Measurements from ENCODE around the gene GRB10. TPM values are rescaled to one million over a fixed set of nuclear protein-coding genes. Genes with fewer than 3 reads are reported as not detected.

The GRB10 gene
- total RNA-seq, 4 donors from 2014 or later: 54.0 to 69.1 (median 61.6) TPM

- intact Hi-C loops (cut with DNase I): no loop called here
- Histone ChIP-seq H3K9me3 (no peaks in the 10 kb centered on the region), H3K36me3 (peaks cover 0 to 26% (median 11%) of the 10 kb centered on the region in 4 donors), H3K4me1 (peaks cover 17 to 44% (median 41%) of the 10 kb centered on the region in 4 donors), H3K27me3 (no peaks in the 10 kb centered on the region), H3K4me3 (no peak overlapping the region), H3K27ac (replicated peaks in 1 of 4) (no peak overlapping the region)
- no peak for DNase-seq (ENCODE audit: extremely low spot score)
- 81% methylated on average over 6 of the region's 6 CpGs for WGBS
- no peak for TF ChIP-seq EP300 (IDR thresholded peaks at IDR 0.05)
- no peak for TF ChIP-seq POLR2A (IDR thresholded peaks at IDR 0.05; ENCODE audit: low read depth)
- TF ChIP-seq POLR2AphosphoS5 (IDR thresholded peaks at IDR 0.05): no peak
- no peak for TF ChIP-seq CTCF (IDR thresholded peaks at IDR 0.05)
These were observed 79.0 kb downstream of the GRB10 start for GRCh38 chr7:50703654-50704053.

GRCh38 chr7:50699143-50699542 lies 83.6 kb downstream of the GRB10 start:
- H3K36me3 ChIP-seq: peaks cover 0 to 33% (median 14%) of the 10 kb centered on the region in 4 donors
- H3K27me3 ChIP-seq: no peaks in the 10 kb centered on the region
- H3K27ac ChIP-seq (replicated peaks in 1 of 4): no peak overlapping the region
- DNase-seq (ENCODE audit: extremely low spot score): no peak
- H3K4me1 ChIP-seq: peaks cover 3 to 35% (median 26%) of the 10 kb centered on the region in 4 donors
- intact Hi-C loops (cut with DNase I): no loop called here
- TF ChIP-seq POLR2AphosphoS5 (IDR thresholded peaks at IDR 0.05) (no peak), CTCF (IDR thresholded peaks at IDR 0.05) (no peak), POLR2A (IDR thresholded peaks at IDR 0.05; ENCODE audit: low read depth) (no peak), EP300 (IDR thresholded peaks at IDR 0.05) (no peak)
- no peak overlapping the region for H3K4me3 ChIP-seq
- H3K9me3 ChIP-seq: no peaks in the 10 kb centered on the region

- intact Hi-C loops (cut with DNase I): no loop called here
- Histone ChIP-seq H3K9me3 (no peaks in the 10 kb centered on the region), H3K27ac (replicated peaks in 1 of 4) (peak overlapping the region in 1 of 4 donors; percentile 52), H3K4me3 (no peak overlapping the region), H3K27me3 (no peaks in the 10 kb centered on the region), H3K36me3 (peaks cover 0 to 23% (median 14%) of the 10 kb centered on the region in 4 donors), H3K4me1 (peaks cover 13 to 47% (median 32%) of the 10 kb centered on the region in 4 donors)
- WGBS: 83% methylated on average over 1 of the region's 1 CpG
- no peak for TF ChIP-seq EP300 (IDR thresholded peaks at IDR 0.05)
- no peak for TF ChIP-seq CTCF (IDR thresholded peaks at IDR 0.05)
- no peak for TF ChIP-seq POLR2A (IDR thresholded peaks at IDR 0.05; ENCODE audit: low read depth)
- TF ChIP-seq POLR2AphosphoS5 (IDR thresholded peaks at IDR 0.05): no peak
- DNase-seq (ENCODE audit: extremely low spot score): no peak
These were observed 84.9 kb downstream of the GRB10 start for GRCh38 chr7:50697748-50698147.

GRCh38 chr7:50696810-50697582 lies 85.7 kb downstream of the GRB10 start:
- no peak for DNase-seq (ENCODE audit: extremely low spot score)
- peak overlapping the region in 1 of 4 donors; percentile 52 for H3K27ac ChIP-seq (replicated peaks in 1 of 4)
- intact Hi-C loops (cut with DNase I): no loop called here

More at GRCh38 chr7:50696810-50697582, 85.7 kb downstream of the GRB10 start:
- H3K36me3 ChIP-seq: peaks cover 0 to 17% (median 8%) of the 10 kb centered on the region in 4 donors
- no peak for TF ChIP-seq POLR2A (IDR thresholded peaks at IDR 0.05; ENCODE audit: low read depth)
- peak; percentile 24 to 52 (median 40) for TF ChIP-seq CTCF (IDR thresholded peaks at IDR 0.05)
- TF ChIP-seq POLR2AphosphoS5 (IDR thresholded peaks at IDR 0.05): no peak
- no peaks in the 10 kb centered on the region for H3K9me3 ChIP-seq
- H3K27me3 ChIP-seq: no peaks in the 10 kb centered on the region
- peaks cover 13 to 52% (median 32%) of the 10 kb centered on the region in 4 donors for H3K4me1 ChIP-seq
- H3K4me3 ChIP-seq: no peak overlapping the region
- 70% methylated on average over 3 of the region's 3 CpGs for WGBS
